Keratinocyte (primary cell): Measurements from ENCODE around the gene REX1BD. TPM values are rescaled to one million over a fixed set of nuclear protein-coding genes. Genes with fewer than 3 reads are reported as not detected.

Source experiments
- DNase-seq: peaks from one replicate; pipeline ENCODE4 v3.0.0-alpha.2; 2011; ENCODE audit warnings: low read depth, missing footprints, low spot score
- FAIRE-seq: peaks from 2 replicates; lab custom pipeline; 2011; peaks lifted over from hg19 to GRCh38; lab: Jason Lieb, UNC
- H2AFZ ChIP-seq: 2 replicates; pipeline ENCODE4 v1.6.0; 2012; ENCODE audit warnings: low read length, control low read depth, inconsistent platforms; ENCODE audit not compliant: control insufficient read depth
- H3K27ac ChIP-seq: 2 replicates; pipeline ENCODE4 v1.5.1; 2011; ENCODE audit warnings: low read length; ENCODE audit not compliant: control insufficient read depth, insufficient read depth
- H3K27me3 ChIP-seq: 3 replicates; pipeline ENCODE4 v1.6.0; 2011; ENCODE audit warnings: low read length; ENCODE audit not compliant: control insufficient read depth, insufficient read depth; ENCODE audit errors: extremely low read depth
- H3K36me3 ChIP-seq, 2 experiments: 2 replicates in 1 of 2; 3 replicates in 1 of 2; pipeline ENCODE4 v1.5.1; 2011; ENCODE audit warnings: low read length in 2 of 2, mild to moderate bottlenecking in 1 of 2; ENCODE audit not compliant: control insufficient read depth in 2 of 2, insufficient read depth in 2 of 2; ENCODE audit errors: extremely low read depth in 1 of 2
- H3K4me1 ChIP-seq: 3 replicates; pipeline ENCODE4 v1.5.1; 2011; ENCODE audit warnings: low read length; ENCODE audit not compliant: control insufficient read depth, insufficient read depth; ENCODE audit errors: extremely low read depth
- H3K4me2 ChIP-seq: 3 replicates; pipeline ENCODE4 v1.6.0; 2011; ENCODE audit warnings: low read depth, low read length; ENCODE audit not compliant: control insufficient read depth, insufficient read depth; ENCODE audit errors: extremely low read depth
- H3K4me3 ChIP-seq, 3 experiments: fragments of 200-600 bp in 1 of 3; sonication (generic) in 1 of 3; 2 replicates in 2 of 3; 3 replicates in 1 of 3; pipeline ENCODE4 v1.5.1; 2011 to 2016; ENCODE audit warnings: low read length in 3 of 3, mild to moderate bottlenecking in 3 of 3, control low read depth in 2 of 3, inconsistent platforms in 1 of 3, low read depth in 1 of 3, mixed read lengths in 1 of 3, mixed run types in 1 of 3, moderate library complexity in 1 of 3; ENCODE audit not compliant: control insufficient read depth in 2 of 3, insufficient read depth in 2 of 3; ENCODE audit errors: extremely low read depth in 1 of 3
- H3K79me2 ChIP-seq: 2 replicates; pipeline ENCODE4 v1.6.0; 2012; ENCODE audit warnings: low read length; ENCODE audit not compliant: control insufficient read depth, insufficient read depth
- H3K9ac ChIP-seq: 3 replicates; pipeline ENCODE4 v1.6.0; 2011; ENCODE audit warnings: low read length; ENCODE audit not compliant: control insufficient read depth, insufficient read depth; ENCODE audit errors: extremely low read depth
- H3K9me1 ChIP-seq: 3 replicates; pipeline ENCODE4 v1.6.0; 2011; ENCODE audit warnings: low read length; ENCODE audit not compliant: control insufficient read depth, insufficient read depth; ENCODE audit errors: extremely low read depth
- H3K9me3 ChIP-seq: 2 replicates; pipeline ENCODE4 v1.5.1; 2012; ENCODE audit warnings: low read depth, low read length; ENCODE audit not compliant: control insufficient read depth
- H4K20me1 ChIP-seq: 3 replicates; pipeline ENCODE4 v1.6.0; 2011; ENCODE audit warnings: low read length; ENCODE audit not compliant: control insufficient read depth, insufficient read depth; ENCODE audit errors: extremely low read depth
- CTCF ChIP-seq, 3 experiments: IDR thresholded peaks in 1 of 3; conservative IDR thresholded peaks in 1 of 3; optimal IDR thresholded peaks in 1 of 3; 2 replicates in 2 of 3; 3 replicates in 1 of 3; pipeline versions ENCODE3 to v1.5.1; 2011; ENCODE audit warnings: low read length in 3 of 3, mild to moderate bottlenecking in 3 of 3, moderate library complexity in 2 of 3, control low read depth in 1 of 3, inconsistent platforms in 1 of 3; ENCODE audit not compliant: insufficient read depth in 2 of 3; ENCODE audit errors: extremely low read depth in 1 of 3
- EZH2 ChIP-seq: IDR thresholded peaks from one replicate; pipeline ENCODE4 v1.6.1; 2012; ENCODE audit warnings: inconsistent platforms, mild to moderate bottlenecking, low read length, moderate library complexity
- dilution Hi-C: fragments of 300-500 bp; cut with MboI; formaldehyde crosslinking; loops from one replicate; pipeline ENCODE4 v1.7.0; 2020; ENCODE audit warnings: low sequenced_read_pairs; ENCODE audit not compliant: extremely low pct_ligation_motif_present
- polyA plus RNA-seq, 5 experiments: library from polyadenylated mRNA; depleted of rRNA in 3 of 5; stranded (reverse) in 3 of 5; stranded (forward) in 1 of 5; unstranded in 1 of 5; fragments of >200 nt; gene quantifications; 1 replicate in 1 of 5; 2 replicates in 3 of 5; 3 replicates in 1 of 5; pipeline versions ENCODE4 v1.2.1 to v1.2.3, GENCODE V29; 2011 to 2012; ENCODE audit warnings: missing spikeins in 2 of 5, low read depth in 1 of 5, low replicate concordance in 1 of 5

The REX1BD gene
- polyA plus RNA-seq, 1 donor (not counting 4 experiments of a cell fraction or from before 2014, with no cell fraction given): 31.9 TPM

- H3K36me3 ChIP-seq: no peaks in the 10 kb centered on the region
- no peak for DNase-seq
- H2AFZ ChIP-seq: no peak overlapping the region
- H3K27me3 ChIP-seq: peaks cover 85% of the 10 kb centered on the region
- H3K9ac ChIP-seq: no peak overlapping the region
- no peaks in the 10 kb centered on the region for H4K20me1 ChIP-seq
- FAIRE-seq: no peak
- H3K9me1 ChIP-seq: no peaks in the 10 kb centered on the region
- dilution Hi-C loops: no loop called here
- no peak overlapping the region for H3K4me2 ChIP-seq
- no peak overlapping the region for H3K4me3 ChIP-seq
- no peak overlapping the region for H3K27ac ChIP-seq
- H3K4me1 ChIP-seq: peaks cover 8% of the 10 kb centered on the region
- no peaks in the 10 kb centered on the region for H3K9me3 ChIP-seq
- H3K79me2 ChIP-seq: no peaks in the 10 kb centered on the region
- TF ChIP-seq CTCF (optimal IDR thresholded peaks at IDR 0.05 in 1 of 3, IDR thresholded peaks at IDR 0.05 in 1 of 3, conservative IDR thresholded peaks at IDR 0.05 in 1 of 3; ENCODE audit: extremely low read depth in 1 of 3, insufficient read depth in 2 of 3, low read length in 3 of 3): no peak
- no peak for TF ChIP-seq EZH2
These were observed 22.1 kb downstream of the REX1BD start for GRCh38 chr19:18610556-18611326.

- no peak overlapping the region for H3K9ac ChIP-seq
- no peak overlapping the region for H3K4me3 ChIP-seq
- dilution Hi-C loops: no loop called here
- TF ChIP-seq CTCF (optimal IDR thresholded peaks at IDR 0.05 in 1 of 3, IDR thresholded peaks at IDR 0.05 in 1 of 3, conservative IDR thresholded peaks at IDR 0.05 in 1 of 3; ENCODE audit: extremely low read depth in 1 of 3, insufficient read depth in 2 of 3, low read length in 3 of 3) (no peak), EZH2 (peak; percentile 97)
- no peak overlapping the region for H3K4me2 ChIP-seq
- no peak for DNase-seq
- no peaks in the 10 kb centered on the region for H3K9me3 ChIP-seq
- H3K27ac ChIP-seq: no peak overlapping the region
- no peaks in the 10 kb centered on the region for H3K36me3 ChIP-seq
- peaks cover 79% of the 10 kb centered on the region for H3K27me3 ChIP-seq
- no peaks in the 10 kb centered on the region for H4K20me1 ChIP-seq
- H3K4me1 ChIP-seq: peaks cover 8% of the 10 kb centered on the region
- H3K9me1 ChIP-seq: no peaks in the 10 kb centered on the region
- no peak overlapping the region for H2AFZ ChIP-seq
- FAIRE-seq: no peak
- no peaks in the 10 kb centered on the region for H3K79me2 ChIP-seq
These were observed 22.9 kb downstream of the REX1BD start for GRCh38 chr19:18611327-18612050.
